Activated T-cell treated with anti-CD3 and anti-CD28 coated beads, Interleukin-2, amount 50 U/mL, for 48 hours (primary cell): ENCODE results near the gene G6PC1.
"Not testable (repeated sequence)": the region's sequence is repeated elsewhere in the genome, so short reads cannot be mapped to it uniquely, and the experiment has no call there.

Experiments used
- DNase-seq, 2 experiments: peaks; one replicate each; pipeline ENCODE4 v3.0.0-alpha.2; 2020

Gene G6PC1

GRCh38 chr17:42900460-42901331 lies at the start of gene G6PC1:
G6PC1 (plus strand) TSS chr17:42900799; CDS start chr17:42900877, 78 bp downstream.
- DNase-seq = no peak

- DNase-seq = no peak
Observed at GRCh38 chr17:42850954-42851353, 49.6 kb upstream of the G6PC1 start, which contains the start of gene AOC3. AOC3 (plus strand) TSS chr17:42851199; CDS start chr17:42851344, 145 bp downstream.

GRCh38 chr17:42851371-42852240 lies 49.0 kb upstream of the G6PC1 start:
- not testable (repeated sequence) for DNase-seq

GRCh38 chr17:42852351-42852750 lies 48.2 kb upstream of the G6PC1 start:
- DNase-seq = no peak

- no peak for DNase-seq
Observed at GRCh38 chr17:42853004-42853403, 47.6 kb upstream of the G6PC1 start.

GRCh38 chr17:42853597-42853967 lies 47.0 kb upstream of the G6PC1 start:
- no peak for DNase-seq

GRCh38 chr17:42853968-42854790 lies 46.4 kb upstream of the G6PC1 start:
- no peak for DNase-seq

- no peak for DNase-seq
Observed at GRCh38 chr17:42855048-42855596, 45.5 kb upstream of the G6PC1 start.

- not testable (repeated sequence) for DNase-seq
Observed at GRCh38 chr17:42856093-42856492, 44.5 kb upstream of the G6PC1 start.

- DNase-seq = not testable (repeated sequence)
Observed at GRCh38 chr17:42856516-42856915, 44.1 kb upstream of the G6PC1 start.

- DNase-seq = no peak
Observed at GRCh38 chr17:42857389-42857788, 43.2 kb upstream of the G6PC1 start.

- no peak for DNase-seq
Observed at GRCh38 chr17:42865638-42866094, 34.9 kb upstream of the G6PC1 start.

- DNase-seq = no peak
Observed at GRCh38 chr17:42866216-42866615, 34.4 kb upstream of the G6PC1 start.

GRCh38 chr17:42866631-42867575 lies 33.7 kb upstream of the G6PC1 start:
- DNase-seq = no peak

- DNase-seq = not testable (repeated sequence)
Observed at GRCh38 chr17:42867694-42868261, 32.8 kb upstream of the G6PC1 start.

- no peak for DNase-seq
Observed at GRCh38 chr17:42868338-42868737, 32.3 kb upstream of the G6PC1 start.

GRCh38 chr17:42871647-42872046 lies 29.0 kb upstream of the G6PC1 start:
- no peak for DNase-seq

- DNase-seq = no peak
Observed at GRCh38 chr17:42872251-42872965, 28.2 kb upstream of the G6PC1 start.

- DNase-seq = no peak
Observed at GRCh38 chr17:42873315-42873714, 27.3 kb upstream of the G6PC1 start.
